Measurements from ENCODE around the gene MED13L. TPM values are rescaled to one million over a fixed set of nuclear protein-coding genes. Genes with fewer than 3 reads are reported as not detected.

MED13L gene
- total and polyA plus RNA-seq, 12 donors, result 8.8 to 106 (median 73.8) TPM

DNA sequence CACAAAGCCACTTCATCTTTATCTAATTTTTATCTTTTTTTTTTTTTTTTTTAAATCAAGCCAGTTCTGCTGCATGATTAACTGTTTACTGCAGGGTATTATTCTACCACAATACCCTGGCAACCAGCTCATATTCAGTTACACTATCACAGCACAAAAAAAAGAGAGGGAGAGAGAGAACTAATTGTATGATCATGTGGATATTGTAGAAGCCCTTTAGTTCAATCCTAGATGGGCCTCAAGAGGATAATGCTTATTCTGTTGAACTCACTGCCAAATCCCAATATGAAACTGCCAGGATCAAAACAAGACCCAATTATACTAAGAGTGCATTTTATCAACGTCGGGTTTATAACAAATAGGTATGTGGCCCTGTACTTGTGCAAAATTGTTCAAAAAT lies 51.5 kb downstream of the MED13L start:
- 72 to 94% (median 81%) methylated on average over 2 of the region's 2 CpGs for WGBS, 4 donors
- H3K4me1 ChIP-seq (replicated peaks in 1 of 2), result peaks cover 0 to 27% of the 10 kb centered on the region in 2 donors

DNA sequence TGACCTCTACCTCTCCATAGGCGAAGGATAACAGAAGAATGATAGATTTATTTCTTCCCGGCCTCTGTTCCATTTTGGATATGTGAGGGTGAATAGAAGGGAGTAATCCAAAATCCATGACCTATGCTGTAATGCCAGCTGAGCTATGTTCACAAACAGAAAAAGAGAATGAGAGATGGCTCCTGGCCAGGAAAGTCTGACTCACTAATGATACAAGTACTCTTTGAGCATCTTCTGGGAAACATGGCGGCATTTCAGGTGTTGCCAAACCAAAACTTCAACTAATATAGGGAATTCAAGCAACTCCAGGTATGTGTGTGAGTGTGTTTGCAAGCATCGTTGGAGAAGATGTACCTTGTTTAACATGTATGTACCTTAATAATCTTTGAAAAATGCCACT lies 55.1 kb downstream of the MED13L start:
- no peaks in the 10 kb centered on the region for H3K9me3 ChIP-seq (replicated peaks in 1 of 3)
- no peak for TF ChIP-seq POLR2A (IDR thresholded peaks at IDR 0.05)
- TF ChIP-seq, protein P1, sequence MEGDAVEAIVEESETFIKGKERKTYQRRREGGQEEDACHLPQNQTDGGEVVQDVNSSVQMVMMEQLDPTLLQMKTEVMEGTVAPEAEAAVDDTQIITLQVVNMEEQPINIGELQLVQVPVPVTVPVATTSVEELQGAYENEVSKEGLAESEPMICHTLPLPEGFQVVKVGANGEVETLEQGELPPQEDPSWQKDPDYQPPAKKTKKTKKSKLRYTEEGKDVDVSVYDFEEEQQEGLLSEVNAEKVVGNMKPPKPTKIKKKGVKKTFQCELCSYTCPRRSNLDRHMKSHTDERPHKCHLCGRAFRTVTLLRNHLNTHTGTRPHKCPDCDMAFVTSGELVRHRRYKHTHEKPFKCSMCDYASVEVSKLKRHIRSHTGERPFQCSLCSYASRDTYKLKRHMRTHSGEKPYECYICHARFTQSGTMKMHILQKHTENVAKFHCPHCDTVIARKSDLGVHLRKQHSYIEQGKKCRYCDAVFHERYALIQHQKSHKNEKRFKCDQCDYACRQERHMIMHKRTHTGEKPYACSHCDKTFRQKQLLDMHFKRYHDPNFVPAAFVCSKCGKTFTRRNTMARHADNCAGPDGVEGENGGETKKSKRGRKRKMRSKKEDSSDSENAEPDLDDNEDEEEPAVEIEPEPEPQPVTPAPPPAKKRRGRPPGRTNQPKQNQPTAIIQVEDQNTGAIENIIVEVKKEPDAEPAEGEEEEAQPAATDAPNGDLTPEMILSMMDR (IDR thresholded peaks at IDR 0.05), result no peak
- 41 to 53% (median 47%) methylated on average over 4 of the region's 4 CpGs for WGBS, 4 donors
- peak overlapping the region in 3 of 5 donors; percentile 21 to 75 (median 67) for H3K27ac ChIP-seq
- no peak overlapping the region for H3K4me3 ChIP-seq
- H3K27me3 ChIP-seq, result no peaks in the 10 kb centered on the region
- DNase-seq, result peak; percentile 89 to 98 (median 96)
- H3K36me3 ChIP-seq (replicated peaks in 1 of 2), result no peaks in the 10 kb centered on the region
- H3K4me1 ChIP-seq (replicated peaks in 1 of 2), result peaks cover 15 to 46% of the 10 kb centered on the region in 2 donors
- intact Hi-C loops (cut with DNase I), result no loop called here

More for the DNA sequence above, 51.5 kb downstream of the MED13L start:
- Histone ChIP-seq H3K27ac (no peak overlapping the region), H3K9me3 (replicated peaks in 1 of 3) (no peaks in the 10 kb centered on the region), H3K36me3 (replicated peaks in 1 of 2) (no peaks in the 10 kb centered on the region), H3K4me3 (no peak overlapping the region), H3K27me3 (no peaks in the 10 kb centered on the region)
- TF ChIP-seq POLR2A (IDR thresholded peaks at IDR 0.05), result no peak
- TF ChIP-seq, protein P1 (IDR thresholded peaks at IDR 0.05), result no peak
- no peak for DNase-seq
- intact Hi-C loops (cut with DNase I), result no loop called here

DNA sequence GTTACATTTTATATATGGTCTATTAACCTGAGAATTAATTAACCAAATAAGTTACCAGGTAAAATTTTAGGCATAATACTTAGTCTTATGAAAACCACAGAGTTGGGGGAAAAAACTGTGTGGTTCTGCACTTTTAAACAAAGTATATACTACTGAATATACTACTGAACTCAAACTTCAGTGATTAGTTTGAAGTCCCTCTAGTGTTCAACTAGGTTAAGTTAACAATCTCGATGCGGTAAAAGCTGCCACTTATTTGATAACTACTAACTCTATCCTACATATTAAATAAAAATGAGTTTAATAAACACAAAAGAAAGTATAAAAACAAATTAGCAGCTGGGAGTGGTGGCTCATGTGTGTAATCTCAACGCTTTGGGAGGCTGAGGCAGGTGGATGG lies 56.7 kb downstream of the MED13L start:
- DNase-seq, result no peak
- H3K27me3 ChIP-seq, result no peaks in the 10 kb centered on the region
- WGBS, 4 donors, result 95 to 98% (median 97%) methylated on average over 3 of the region's 3 CpGs
- H3K4me1 ChIP-seq (replicated peaks in 1 of 2), result peaks cover 20 to 47% of the 10 kb centered on the region in 2 donors
- no peaks in the 10 kb centered on the region for H3K36me3 ChIP-seq (replicated peaks in 1 of 2)
- H3K4me3 ChIP-seq, result no peak overlapping the region
- TF ChIP-seq, protein P1 (IDR thresholded peaks at IDR 0.05), result no peak
- no peak for TF ChIP-seq POLR2A (IDR thresholded peaks at IDR 0.05)
- no peaks in the 10 kb centered on the region for H3K9me3 ChIP-seq (replicated peaks in 1 of 3)
- intact Hi-C loops (cut with DNase I), result no loop called here
- H3K27ac ChIP-seq, result no peak overlapping the region

DNA sequence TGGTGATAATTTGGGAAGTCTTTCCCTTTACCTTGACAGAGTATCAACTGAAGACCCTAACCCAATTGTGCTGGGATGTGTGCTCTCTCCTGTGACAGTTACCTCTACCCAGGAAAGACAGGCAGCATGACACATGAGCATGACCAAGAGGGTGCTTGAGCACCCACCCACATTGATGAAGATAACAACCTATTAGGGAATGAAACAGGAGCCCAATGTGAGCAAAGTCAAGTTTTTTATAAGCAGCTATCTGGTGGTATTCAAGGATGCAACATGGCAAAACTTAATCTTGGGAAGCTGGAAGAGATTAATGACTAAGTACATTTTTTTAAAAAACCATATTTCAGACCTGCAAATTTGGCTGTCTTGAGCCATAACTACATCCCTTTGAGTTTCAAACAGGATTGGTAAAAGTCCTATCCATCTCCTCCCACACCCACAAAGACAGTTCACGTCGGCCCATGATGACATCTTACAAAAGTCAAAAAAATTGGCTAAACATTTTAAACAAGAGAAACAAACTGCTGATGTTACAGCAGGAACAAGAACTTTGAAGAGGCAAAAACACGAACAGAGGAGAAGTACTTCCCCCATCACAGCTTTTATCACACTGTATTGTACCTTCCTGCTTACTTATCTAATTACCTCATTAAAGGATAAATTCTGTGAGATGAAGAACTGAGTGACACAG lies 60.3 kb downstream of the MED13L start:
- WGBS, 4 donors, result 34 to 51% (median 38%) methylated on average over 3 of the region's 3 CpGs
- no peak for DNase-seq
- intact Hi-C loops (cut with DNase I), result loop anchor here in 1 of 2 donors (10.0 kb wide), 1 partner anchor 62 kb away; no protein-coding TSS in a partner anchor

More for the DNA sequence above, 60.3 kb downstream of the MED13L start:
- Histone ChIP-seq H3K27ac (peak overlapping the region in 1 of 5 donors; percentile 43), H3K4me3 (no peak overlapping the region), H3K27me3 (no peaks in the 10 kb centered on the region), H3K36me3 (replicated peaks in 1 of 2) (no peaks in the 10 kb centered on the region), H3K9me3 (replicated peaks in 1 of 3) (no peaks in the 10 kb centered on the region), H3K4me1 (replicated peaks in 1 of 2) (peaks cover 25 to 51% of the 10 kb centered on the region in 2 donors)
- no peak for TF ChIP-seq POLR2A (IDR thresholded peaks at IDR 0.05)
- TF ChIP-seq, protein P1 (IDR thresholded peaks at IDR 0.05), result no peak
